Middle frontal gyrus (tissue), 1 donor: Measurements from ENCODE around the gene MAGEB3.

Source experiments
- DNase-seq: peaks from one replicate; pipeline ENCODE4 v3.0.0-alpha.2; 2015; ENCODE audit warnings: low spot score; ENCODE audit errors: extremely low spot score

The MAGEB3 gene

GRCh38 chrX:30278365-30278764, 47.9 kb downstream of the MAGEB3 start:
- no peak for DNase-seq

- no peak for DNase-seq
Observed at GRCh38 chrX:30280428-30280827, 50.0 kb downstream of the MAGEB3 start.

- DNase-seq = no peak
Observed at GRCh38 chrX:30282527-30282926, 52.1 kb downstream of the MAGEB3 start.

DNA sequence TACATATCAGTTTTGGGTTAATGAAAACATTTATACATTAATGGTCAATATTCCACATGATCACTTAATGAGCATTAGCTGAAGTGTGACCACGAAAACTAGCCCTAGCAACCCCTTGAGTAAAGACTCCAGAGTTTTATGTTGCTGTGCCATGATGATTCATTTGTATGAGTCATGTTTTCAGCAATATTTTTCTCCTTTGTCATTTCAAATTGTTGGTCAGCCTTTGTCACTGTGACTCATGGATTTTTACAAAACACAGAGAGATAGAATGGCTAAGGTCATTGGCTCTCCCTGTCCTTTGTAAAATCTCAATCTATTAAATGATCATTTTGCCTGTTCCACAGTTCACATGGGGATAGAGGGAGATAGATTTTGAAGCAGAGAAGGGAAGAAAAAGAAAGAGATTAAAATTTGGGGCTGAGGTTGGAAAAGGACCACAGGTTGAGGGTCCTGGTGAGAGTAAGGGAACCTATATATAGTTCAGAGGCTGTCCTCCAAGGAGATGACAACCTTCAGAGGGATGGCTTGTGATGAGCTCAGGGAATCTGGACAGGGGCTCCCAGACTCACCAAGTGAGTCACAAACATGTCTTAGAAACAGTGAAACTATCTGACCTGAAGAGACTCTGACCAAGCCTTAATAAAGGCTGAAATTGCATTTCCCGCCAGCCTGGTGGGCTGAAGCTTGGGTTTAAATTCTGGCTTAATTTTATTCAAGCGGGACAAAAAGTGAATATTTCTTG, 53.2 kb downstream of the MAGEB3 start:
- DNase-seq = no peak
